WERI-Rb-1 (cell line): Measurements from ENCODE around the gene TRMT11.
"Not testable (repeated sequence)": the region's sequence is repeated elsewhere in the genome, so short reads cannot be mapped to it uniquely, and the experiment has no call there.

Experiments used
- DNase-seq: peaks from one replicate; pipeline ENCODE4 v3.0.0-alpha.2; 2020
- H3K27ac ChIP-seq: fragments of 250-450 bp; sonication (Bioruptor Pico); 2 replicates; pipeline ENCODE4 v1.5.1; 2020; ENCODE audit warnings: mild to moderate bottlenecking, moderate library complexity
- H3K27me3 ChIP-seq: fragments of 250-450 bp; sonication (Bioruptor Pico); 2 replicates; pipeline ENCODE4 v1.5.1; 2021; ENCODE audit warnings: mild to moderate bottlenecking, low read depth, moderate library complexity; ENCODE audit not compliant: insufficient read depth, severe bottlenecking
- H3K36me3 ChIP-seq: fragments of 250-450 bp; sonication (Bioruptor Pico); 2 replicates; pipeline ENCODE4 v1.5.1; 2020; ENCODE audit warnings: mild to moderate bottlenecking, moderate library complexity
- H3K4me3 ChIP-seq: 2 replicates; pipeline ENCODE4 v1.5.1; 2011; ENCODE audit warnings: low read depth, mild to moderate bottlenecking, control low read depth, low read length
- H3K9me3 ChIP-seq: fragments of 250-450 bp; sonication (Bioruptor Pico); 2 replicates; pipeline ENCODE4 v1.5.1; 2021; ENCODE audit warnings: mild to moderate bottlenecking, moderate library complexity; ENCODE audit not compliant: severe bottlenecking
- CTCF ChIP-seq: IDR thresholded peaks from 2 replicates; pipeline ENCODE4 v1.5.1; 2011; ENCODE audit warnings: low read depth, mild to moderate bottlenecking, control low read depth, inconsistent platforms, low read length

Gene TRMT11

GRCh38 chr6:125948455-125948854, 37.9 kb upstream of the TRMT11 start:
- Histone ChIP-seq H3K27ac (no peak overlapping the region), H3K36me3 (no peaks in the 10 kb centered on the region), H3K4me3 (no peak overlapping the region), H3K27me3 (no peaks in the 10 kb centered on the region), H3K9me3 (no peaks in the 10 kb centered on the region)
- DNase-seq: no peak
- no peak for TF ChIP-seq CTCF

- no peak overlapping the region for H3K27ac ChIP-seq
- DNase-seq: no peak
Measured at GRCh38 chr6:125949069-125949468, 37.3 kb upstream of the TRMT11 start.

GRCh38 chr6:125950293-125950692, 36.0 kb upstream of the TRMT11 start:
- no peak for TF ChIP-seq CTCF
- Histone ChIP-seq H3K9me3 (no peaks in the 10 kb centered on the region), H3K27me3 (no peaks in the 10 kb centered on the region), H3K27ac (no peak overlapping the region), H3K36me3 (no peaks in the 10 kb centered on the region), H3K4me3 (no peak overlapping the region)
- no peak for DNase-seq

More at GRCh38 chr6:125949069-125949468, 37.3 kb upstream of the TRMT11 start:
- Histone ChIP-seq H3K9me3 (no peaks in the 10 kb centered on the region), H3K4me3 (no peak overlapping the region), H3K27me3 (no peaks in the 10 kb centered on the region), H3K36me3 (no peaks in the 10 kb centered on the region)
- TF ChIP-seq CTCF: no peak

- H3K4me3 ChIP-seq, H3K27ac ChIP-seq, DNase-seq: not testable (repeated sequence)
Measured at GRCh38 chr6:125950716-125951115, 35.6 kb upstream of the TRMT11 start.

GRCh38 chr6:125951323-125951722, 35.0 kb upstream of the TRMT11 start:
- no peak for TF ChIP-seq CTCF
- DNase-seq: no peak
- H3K27ac ChIP-seq: no peak overlapping the region

More at GRCh38 chr6:125950716-125951115, 35.6 kb upstream of the TRMT11 start:
- not testable (repeated sequence) for H3K27me3 ChIP-seq, H3K36me3 ChIP-seq, H3K9me3 ChIP-seq

GRCh38 chr6:125952764-125953501, 33.4 kb upstream of the TRMT11 start:
- no peaks in the 10 kb centered on the region for H3K36me3 ChIP-seq
- peak; percentile 40 for DNase-seq
- H3K27me3 ChIP-seq: no peaks in the 10 kb centered on the region
- TF ChIP-seq CTCF: peak; percentile 57
- H3K27ac ChIP-seq: no peak overlapping the region
- H3K4me3 ChIP-seq: no peak overlapping the region
- no peaks in the 10 kb centered on the region for H3K9me3 ChIP-seq

More at GRCh38 chr6:125951323-125951722, 35.0 kb upstream of the TRMT11 start:
- Histone ChIP-seq H3K4me3 (no peak overlapping the region), H3K27me3 (no peaks in the 10 kb centered on the region), H3K9me3 (no peaks in the 10 kb centered on the region), H3K36me3 (no peaks in the 10 kb centered on the region)
